Calu3 (cell line): ENCODE data around the gene RELT. TPM values are rescaled to one million over a fixed set of nuclear protein-coding genes. Genes with fewer than 3 reads are reported as not detected.

ENCODE experiments used
- BruUV-seq: library from RNA; stranded (reverse); fragments of 400-500 nt; replicated peaks from 2 replicates; lab custom pipeline; 2021; lab: Mats Ljungman, UMichigan
- CTCF ChIA-PET: fragments of 300-600 bp; sonication (Branson Sonifier 250); formaldehyde crosslinking; loops from one replicate; lab custom pipeline; 2022; ENCODE audit warnings: antibody characterized with exemption; lab: Charles Lee
- DNase-seq: peaks from one replicate; pipeline ENCODE4 v3.0.0; 2022
- H3K27ac Mint-ChIP-seq: one replicate; pipeline ENCODE4 v1.8.0; 2022; ENCODE audit warnings: mixed read lengths; ENCODE audit not compliant: unreplicated experiment
- H3K27me3 Mint-ChIP-seq: one replicate; pipeline ENCODE4 v1.8.0; 2022; ENCODE audit warnings: mixed read lengths; ENCODE audit not compliant: unreplicated experiment
- H3K36me3 Mint-ChIP-seq: one replicate; pipeline ENCODE4 v1.8.0; 2022; ENCODE audit warnings: mild to moderate bottlenecking, moderate library complexity, mixed read lengths; ENCODE audit not compliant: insufficient read depth, unreplicated experiment
- H3K4me1 Mint-ChIP-seq: one replicate; pipeline ENCODE4 v1.8.0; 2022; ENCODE audit warnings: mild to moderate bottlenecking, low read depth, mixed read lengths; ENCODE audit not compliant: unreplicated experiment
- H3K4me3 Mint-ChIP-seq: one replicate; pipeline ENCODE4 v1.8.0; 2022; ENCODE audit warnings: mild to moderate bottlenecking, low read depth, moderate library complexity, mixed read lengths; ENCODE audit not compliant: unreplicated experiment
- H3K9me3 Mint-ChIP-seq: one replicate; pipeline ENCODE4 v1.8.0; 2022; ENCODE audit warnings: low read depth, mixed read lengths; ENCODE audit not compliant: unreplicated experiment
- intact Hi-C: fragments of 100-400 bp; cut with micrococcal nuclease; formaldehyde crosslinking; loops from one replicate; pipeline ENCODE4 v1.10.0; 2022; ENCODE audit not compliant: unreplicated experiment
- total RNA-seq: library from RNA; stranded (reverse); gene quantifications from 2 replicates; pipeline ENCODE4 v1.2.3, GENCODE V29; 2022
- TF ChIP-seq, protein P1 (sequence below): fragments of 200-600 bp; IDR thresholded peaks from one replicate; pipeline ENCODE4 v1.8.0; 2022; ENCODE audit warnings: antibody characterized with exemption; ENCODE audit not compliant: unreplicated experiment

Gene RELT
- total RNA-seq, 1 experiment from 2014 or later: 11.8 TPM

DNA sequence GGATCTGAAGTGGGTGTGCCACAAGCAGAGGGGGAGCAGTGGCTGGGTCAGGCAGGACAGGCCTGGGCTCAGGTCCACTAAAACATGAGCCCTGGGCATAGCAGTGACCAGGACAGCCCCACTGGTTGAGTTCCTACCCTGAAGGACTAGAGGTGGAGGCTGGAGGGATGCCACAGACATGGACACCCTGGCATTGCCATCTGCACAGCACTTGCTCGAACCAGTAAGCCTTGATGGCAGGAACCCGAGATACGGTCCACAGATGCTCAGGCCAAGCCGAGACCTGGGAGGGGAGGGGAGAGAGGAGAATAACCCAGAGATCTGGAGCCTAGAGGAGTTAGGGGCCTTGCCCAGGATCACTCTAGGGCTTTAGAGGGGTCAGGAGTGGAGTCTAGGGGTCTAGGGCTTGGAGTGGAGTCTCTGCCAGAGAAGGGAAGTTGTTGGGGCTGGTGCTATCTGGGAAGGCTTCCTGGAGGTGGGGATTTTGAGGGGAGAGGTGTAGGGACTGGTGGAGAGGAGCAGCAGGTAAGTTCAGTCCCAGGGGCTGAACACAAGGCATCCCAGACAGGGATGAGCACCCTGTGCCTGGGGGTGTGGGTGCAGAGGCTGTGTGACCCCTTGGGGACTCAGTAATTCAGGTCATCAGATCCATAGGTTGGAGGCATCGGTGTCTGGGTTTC, 30.6 kb upstream of the RELT start:
- CTCF ChIA-PET: no interaction called here
- Mint-ChIP-seq H3K36me3 (peaks cover 11% of the 10 kb centered on the region), H3K4me3 (no peak overlapping the region), H3K27me3 (peaks cover 14% of the 10 kb centered on the region), H3K27ac (no peak overlapping the region), H3K9me3 (no peaks in the 10 kb centered on the region), H3K4me1 (no peaks in the 10 kb centered on the region)
- no TSS peak for BruUV-seq
- no peak for DNase-seq
- intact Hi-C loops: no loop called here
- TF ChIP-seq, protein P1, sequence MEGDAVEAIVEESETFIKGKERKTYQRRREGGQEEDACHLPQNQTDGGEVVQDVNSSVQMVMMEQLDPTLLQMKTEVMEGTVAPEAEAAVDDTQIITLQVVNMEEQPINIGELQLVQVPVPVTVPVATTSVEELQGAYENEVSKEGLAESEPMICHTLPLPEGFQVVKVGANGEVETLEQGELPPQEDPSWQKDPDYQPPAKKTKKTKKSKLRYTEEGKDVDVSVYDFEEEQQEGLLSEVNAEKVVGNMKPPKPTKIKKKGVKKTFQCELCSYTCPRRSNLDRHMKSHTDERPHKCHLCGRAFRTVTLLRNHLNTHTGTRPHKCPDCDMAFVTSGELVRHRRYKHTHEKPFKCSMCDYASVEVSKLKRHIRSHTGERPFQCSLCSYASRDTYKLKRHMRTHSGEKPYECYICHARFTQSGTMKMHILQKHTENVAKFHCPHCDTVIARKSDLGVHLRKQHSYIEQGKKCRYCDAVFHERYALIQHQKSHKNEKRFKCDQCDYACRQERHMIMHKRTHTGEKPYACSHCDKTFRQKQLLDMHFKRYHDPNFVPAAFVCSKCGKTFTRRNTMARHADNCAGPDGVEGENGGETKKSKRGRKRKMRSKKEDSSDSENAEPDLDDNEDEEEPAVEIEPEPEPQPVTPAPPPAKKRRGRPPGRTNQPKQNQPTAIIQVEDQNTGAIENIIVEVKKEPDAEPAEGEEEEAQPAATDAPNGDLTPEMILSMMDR: no peak

GRCh38 chr11:73346186-73346935, 29.8 kb upstream of the RELT start:
- Mint-ChIP-seq H3K4me1 (no peaks in the 10 kb centered on the region), H3K4me3 (no peak overlapping the region), H3K9me3 (no peaks in the 10 kb centered on the region), H3K36me3 (peaks cover 11% of the 10 kb centered on the region), H3K27me3 (peaks cover 9% of the 10 kb centered on the region), H3K27ac (no peak overlapping the region)
- intact Hi-C loops: no loop called here
- CTCF ChIA-PET: no interaction called here
- DNase-seq: no peak
- BruUV-seq: no TSS peak
- TF ChIP-seq, protein P1: no peak

GRCh38 chr11:73347067-73347466, 29.1 kb upstream of the RELT start:
- Mint-ChIP-seq H3K27me3 (peaks cover 2% of the 10 kb centered on the region), H3K4me3 (no peak overlapping the region)

GRCh38 chr11:73348838-73349237, 27.4 kb upstream of the RELT start:
- Mint-ChIP-seq H3K9me3 (no peaks in the 10 kb centered on the region), H3K4me1 (no peaks in the 10 kb centered on the region), H3K27ac (no peak overlapping the region), H3K27me3 (no peaks in the 10 kb centered on the region), H3K36me3 (peaks cover 7% of the 10 kb centered on the region), H3K4me3 (no peak overlapping the region)
- intact Hi-C loops: no loop called here
- no peak for DNase-seq
- TF ChIP-seq, protein P1: no peak
- no TSS peak for BruUV-seq
- CTCF ChIA-PET: no interaction called here

More at GRCh38 chr11:73347067-73347466, 29.1 kb upstream of the RELT start:
- Mint-ChIP-seq H3K4me1 (no peaks in the 10 kb centered on the region), H3K27ac (no peak overlapping the region), H3K9me3 (no peaks in the 10 kb centered on the region), H3K36me3 (peaks cover 11% of the 10 kb centered on the region)
- TF ChIP-seq, protein P1: no peak
- DNase-seq: no peak
- no TSS peak for BruUV-seq
- CTCF ChIA-PET: no interaction called here
- intact Hi-C loops: no loop called here
